Measurements from ENCODE around the gene PSME3. TPM values are rescaled to one million over a fixed set of nuclear protein-coding genes. Genes with fewer than 3 reads are reported as not detected.
"Not testable (repeated sequence)": the region's sequence is repeated elsewhere in the genome, so short reads cannot be mapped to it uniquely, and the experiment has no call there.

Gene PSME3
- total RNA-seq, 6 experiments from 2014 or later = 33.6 to 72.1 (median 42.8) TPM

DNA sequence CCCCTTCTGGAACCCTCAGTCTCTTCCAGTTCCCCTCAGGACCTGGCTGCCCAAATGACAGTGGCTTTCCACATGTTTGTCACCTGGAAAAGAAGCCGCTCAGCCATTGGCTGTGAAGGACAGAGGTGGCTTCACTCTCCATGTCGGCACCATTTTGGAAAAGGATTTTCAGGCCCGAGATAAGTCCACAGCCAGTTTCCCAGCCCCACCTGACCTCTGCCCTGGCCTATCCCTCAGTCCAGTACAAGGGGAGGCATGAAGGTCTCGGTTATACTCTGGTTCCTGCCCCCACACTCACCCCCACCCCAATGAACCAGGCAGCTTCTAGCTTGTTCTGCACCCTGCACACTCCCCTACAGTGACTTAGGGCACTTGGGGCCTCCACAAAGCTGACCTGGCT lies 33.0 kb downstream of the PSME3 start:
- WGBS (ENCODE audit: insufficient coverage, low coverage, low lambda C conversion rate, missing lambda C conversion rate) = 14% methylated on average over 1 of the region's 4 CpGs
- H3K4me3 ChIP-seq = peak overlapping the region; percentile 9 to 72 (median 62)
- intact Hi-C loops (cut with DNase I) = no loop called here
- TF ChIP-seq, protein P1, sequence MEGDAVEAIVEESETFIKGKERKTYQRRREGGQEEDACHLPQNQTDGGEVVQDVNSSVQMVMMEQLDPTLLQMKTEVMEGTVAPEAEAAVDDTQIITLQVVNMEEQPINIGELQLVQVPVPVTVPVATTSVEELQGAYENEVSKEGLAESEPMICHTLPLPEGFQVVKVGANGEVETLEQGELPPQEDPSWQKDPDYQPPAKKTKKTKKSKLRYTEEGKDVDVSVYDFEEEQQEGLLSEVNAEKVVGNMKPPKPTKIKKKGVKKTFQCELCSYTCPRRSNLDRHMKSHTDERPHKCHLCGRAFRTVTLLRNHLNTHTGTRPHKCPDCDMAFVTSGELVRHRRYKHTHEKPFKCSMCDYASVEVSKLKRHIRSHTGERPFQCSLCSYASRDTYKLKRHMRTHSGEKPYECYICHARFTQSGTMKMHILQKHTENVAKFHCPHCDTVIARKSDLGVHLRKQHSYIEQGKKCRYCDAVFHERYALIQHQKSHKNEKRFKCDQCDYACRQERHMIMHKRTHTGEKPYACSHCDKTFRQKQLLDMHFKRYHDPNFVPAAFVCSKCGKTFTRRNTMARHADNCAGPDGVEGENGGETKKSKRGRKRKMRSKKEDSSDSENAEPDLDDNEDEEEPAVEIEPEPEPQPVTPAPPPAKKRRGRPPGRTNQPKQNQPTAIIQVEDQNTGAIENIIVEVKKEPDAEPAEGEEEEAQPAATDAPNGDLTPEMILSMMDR (IDR thresholded peaks at IDR 0.05) = no peak
- no peak for TF ChIP-seq POLR2A (IDR thresholded peaks at IDR 0.05)
- ATAC-seq = peak; percentile 1 to 15 (median 8)
- H3K36me3 ChIP-seq = no peaks in the 10 kb centered on the region
- peak in 1 of 3 donors; percentile 56 for DNase-seq
- H3K27me3 ChIP-seq = no peaks in the 10 kb centered on the region
- peak overlapping the region in 2 of 3 donors; percentile 39 to 74 for H3K27ac ChIP-seq
- H3K9me3 ChIP-seq = no peaks in the 10 kb centered on the region
- peaks cover 0 to 49% (median 18%) of the 10 kb centered on the region in 4 donors for H3K4me1 ChIP-seq

DNA sequence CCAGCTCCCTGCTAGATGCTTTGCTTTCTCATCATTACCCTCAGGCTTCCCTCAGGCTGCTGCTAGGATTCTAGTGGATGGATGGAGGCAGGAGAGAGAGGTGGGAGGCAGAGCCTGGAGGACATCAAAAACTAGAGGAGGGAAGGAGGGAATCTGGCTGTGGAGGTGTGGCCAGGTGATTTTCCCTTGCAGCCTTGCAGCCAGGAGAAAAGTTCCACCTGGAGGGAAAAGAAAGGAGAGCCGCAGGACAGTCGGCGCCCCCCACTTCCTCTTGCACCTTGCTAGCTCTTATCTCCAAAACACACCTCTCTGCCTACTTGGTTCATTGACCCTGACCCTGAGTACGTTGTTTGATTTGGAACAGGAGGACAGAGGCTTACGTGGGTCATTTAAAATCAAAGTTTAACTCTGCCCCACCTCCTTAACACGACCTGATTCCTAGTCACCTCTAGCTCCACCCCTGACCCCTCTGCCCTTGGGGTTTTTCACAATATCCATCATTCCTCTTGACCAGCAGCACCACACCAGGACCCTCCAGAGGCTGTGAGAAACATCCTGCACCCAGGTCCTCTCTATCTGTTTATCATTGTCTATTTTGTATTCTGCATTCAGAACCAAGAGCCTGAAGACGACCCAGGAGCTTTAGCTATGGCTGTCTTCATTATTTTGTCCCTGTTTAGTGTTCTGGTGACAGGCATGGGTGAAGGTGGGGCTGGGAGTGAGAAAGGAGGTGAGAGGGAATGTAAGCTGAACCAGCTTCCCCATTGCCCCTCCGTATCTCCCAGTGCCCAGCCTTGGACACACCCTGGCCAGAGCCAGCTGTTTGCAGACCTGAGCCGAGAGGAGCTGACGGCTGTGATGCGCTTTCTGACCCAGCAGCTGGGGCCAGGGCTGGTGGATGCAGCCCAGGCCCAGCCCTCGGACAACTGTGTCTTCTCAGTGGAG lies 33.7 kb downstream of the PSME3 start:
- H3K27me3 ChIP-seq = no peaks in the 10 kb centered on the region
- peaks cover 0 to 3% (median 0%) of the 10 kb centered on the region in 4 donors for H3K36me3 ChIP-seq
- DNase-seq = peak in 2 of 3 donors; percentile 74 to 83
- H3K4me1 ChIP-seq = peaks cover 0 to 56% (median 22%) of the 10 kb centered on the region in 4 donors
- peak overlapping the region; percentile 45 to 72 (median 62) for H3K4me3 ChIP-seq
- H3K9me3 ChIP-seq = no peaks in the 10 kb centered on the region
- no peak for TF ChIP-seq POLR2A (IDR thresholded peaks at IDR 0.05)
- TF ChIP-seq, protein P1 (IDR thresholded peaks at IDR 0.05) = no peak
- ATAC-seq = peak; percentile 59 to 73 (median 70)
- 18% methylated on average over 7 of the region's 12 CpGs for WGBS (ENCODE audit: insufficient coverage, low coverage, low lambda C conversion rate, missing lambda C conversion rate)
- intact Hi-C loops (cut with DNase I) = no loop called here
- peak overlapping the region in 2 of 3 donors; percentile 20 to 74 for H3K27ac ChIP-seq

DNA sequence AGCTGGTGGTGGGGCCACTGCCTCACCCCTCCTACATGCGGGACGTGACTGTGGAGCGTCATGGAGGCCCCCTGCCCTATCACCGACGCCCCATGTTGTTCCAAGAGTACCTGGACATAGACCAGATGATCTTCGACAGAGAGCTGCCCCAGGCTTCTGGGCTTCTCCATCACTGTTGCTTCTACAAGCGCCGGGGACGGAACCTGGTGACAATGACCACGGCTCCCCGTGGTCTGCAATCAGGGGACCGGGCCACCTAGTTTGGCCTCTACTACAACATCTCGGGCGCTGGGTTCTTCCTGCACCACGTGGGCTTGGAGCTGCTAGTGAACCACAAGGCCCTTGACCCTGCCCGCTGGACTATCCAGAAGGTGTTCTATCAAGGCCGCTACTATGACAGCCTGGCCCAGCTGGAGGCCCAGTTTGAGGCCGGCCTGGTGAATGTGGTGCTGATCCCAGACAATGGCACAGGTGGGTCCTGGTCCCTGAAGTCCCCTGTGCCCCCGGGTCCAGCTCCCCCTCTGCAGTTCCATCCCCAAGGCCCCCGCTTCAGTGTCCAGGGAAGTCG lies 34.6 kb downstream of the PSME3 start:
- H3K9me3 ChIP-seq; H3K27me3 ChIP-seq; intact Hi-C loops (cut with DNase I); H3K36me3 ChIP-seq: not testable (repeated sequence)
- Histone ChIP-seq H3K4me1 (peaks cover 0 to 61% (median 22%) of the 10 kb centered on the region in 4 donors), H3K27ac (peak overlapping the region in 1 of 3 donors; percentile 74), H3K4me3 (peak overlapping the region; percentile 45 to 72 (median 62))
- peak in 1 of 3 donors; percentile 51 for DNase-seq
- 33% methylated on average over 1 of the region's 21 CpGs for WGBS (ENCODE audit: insufficient coverage, low coverage, low lambda C conversion rate, missing lambda C conversion rate)
- peak; percentile 6 to 24 (median 20) for ATAC-seq

DNA sequence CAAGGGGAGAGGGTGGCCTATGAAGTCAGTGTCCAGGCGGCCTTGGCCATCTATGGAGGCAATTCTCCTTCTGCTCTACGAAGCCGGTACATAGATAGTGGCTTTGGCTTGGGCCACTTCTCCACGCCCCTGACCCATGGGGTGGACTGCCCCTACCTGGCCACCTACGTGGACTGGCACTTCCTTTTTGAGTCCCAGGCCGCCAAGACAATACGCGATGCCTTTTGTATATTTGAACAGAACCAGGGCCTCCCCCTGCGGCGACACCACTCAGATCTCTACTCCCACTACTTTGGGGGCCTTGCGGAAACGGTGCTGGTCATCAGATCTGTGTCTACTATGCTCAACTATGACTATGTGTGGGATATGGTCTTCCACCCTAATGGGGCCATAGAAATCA lies 35.1 kb downstream of the PSME3 start:
- H3K4me1 ChIP-seq = peaks cover 0 to 60% (median 21%) of the 10 kb centered on the region in 4 donors
- peak overlapping the region in 1 of 3 donors; percentile 74 for H3K27ac ChIP-seq
- intact Hi-C loops (cut with DNase I) = no loop called here
- no peaks in the 10 kb centered on the region for H3K9me3 ChIP-seq
- TF ChIP-seq, protein P1 (IDR thresholded peaks at IDR 0.05) = no peak
- TF ChIP-seq POLR2A (IDR thresholded peaks at IDR 0.05) = no peak
- peaks cover 0 to 10% (median 0%) of the 10 kb centered on the region in 4 donors for H3K36me3 ChIP-seq
- peak overlapping the region; percentile 45 to 72 (median 62) for H3K4me3 ChIP-seq
- DNase-seq (peak in 1 of 3 donors; percentile 42), ATAC-seq (no peak)
- H3K27me3 ChIP-seq = no peaks in the 10 kb centered on the region
- WGBS (ENCODE audit: insufficient coverage, low coverage, low lambda C conversion rate, missing lambda C conversion rate) = 33% methylated on average over 10 of the region's 12 CpGs

Measured in right lobe of liver (tissue), 6 donors.